Bladder microvascular endothelial cell (primary cell): ENCODE data around the gene AVPR1B. TPM values are rescaled to one million over a fixed set of nuclear protein-coding genes. Genes with fewer than 3 reads are reported as not detected.

ENCODE experiments used
- total RNA-seq: library from RNA; depleted of rRNA; stranded (reverse); fragments of >200 nt; gene quantifications from 2 replicates; pipeline ENCODE4 v1.2.3, GENCODE V29; 2014

AVPR1B gene
- not detected in 2 replicates for total RNA-seq

GRCh38 chr1:206117151-206117948, at the start of gene AVPR1B:
Gene AVPR1B (minus strand): TSS chr1:206117388. CDS start chr1:206116890, 498 bp downstream.

Other genes with a start within 250 kb of the AVPR1B start
- under 0.01 and 0.06 TPM in 2 replicates for gene SLC26A9, start 173.9 kb downstream of the AVPR1B start, total RNA-seq
- gene RAB7B, start 114.0 kb downstream of the AVPR1B start, total RNA-seq = not detected in 2 replicates
- gene CTSE, start 93.5 kb downstream of the AVPR1B start, total RNA-seq = not detected in 2 replicates
- not detected in 2 replicates for gene RHEX, start 64.2 kb downstream of the AVPR1B start, total RNA-seq
- 2.3 and 2.9 TPM in 2 replicates for gene FAM72A, start 85.5 kb upstream of the AVPR1B start, total RNA-seq
- gene SRGAP2, start 86.2 kb upstream of the AVPR1B start, total RNA-seq = 58.8 and 125 TPM in 2 replicates